K562 (cell line): Measurements from ENCODE around the gene PDGFA. TPM values are rescaled to one million over a fixed set of nuclear protein-coding genes. Genes with fewer than 3 reads are reported as not detected.

Experiments used
- ATAC-seq: fragments of 200-7000 bp; cut with Tn5 transposase; 3 replicates; pipeline ENCODE4 v1.9.1; 2020; ENCODE audit warnings: moderate library complexity
- BruUV-seq: library from RNA; stranded (reverse); fragments of 400-500 nt; replicated peaks from 2 replicates; lab custom pipeline; 2021; lab: Mats Ljungman, UMichigan
- CTCF ChIA-PET: fragments of 300-600 bp; formaldehyde crosslinking; extraction: SDS; loops from one replicate; lab custom pipeline; 2021; ENCODE audit warnings: low intra/inter-chr PET ratio; lab: Yijun Ruan, JAX
- POLR2A ChIA-PET: fragments of 300-600, 350-650 bp; sonication (Branson Sonifier 250); formaldehyde crosslinking; extraction: SDS; loops from one replicate; lab custom pipeline; 2021; ENCODE audit warnings: antibody characterized with exemption, inconsistent platforms; lab: Yijun Ruan, JAX
- DNase-seq, 4 experiments: peaks; one replicate each; pipeline versions ENCODE4 v3.0.0 to v3.0.0-alpha.2; 2011 to 2018; ENCODE audit warnings: low spot score in 3 of 4, mixed read lengths in 3 of 4; ENCODE audit errors: extremely low read depth in 1 of 4
- FAIRE-seq: peaks from 2 replicates; lab custom pipeline; 2011; peaks lifted over from hg19 to GRCh38; lab: Jason Lieb, UNC
- H2AFZ ChIP-seq: 2 replicates; pipeline ENCODE4 v1.6.0; 2011; ENCODE audit warnings: low read depth, low read length, control low read depth, inconsistent platforms
- H3K27ac ChIP-seq: fragments of 200-600 bp; 3 replicates; pipeline ENCODE4 v1.8.0; 2011; ENCODE audit warnings: low read depth, mild to moderate bottlenecking, control low read depth, inconsistent platforms, low read length, moderate library complexity, mixed read lengths; ENCODE audit errors: extremely low read depth
- H3K27me3 ChIP-seq, 2 experiments: fragments of 300-600 bp in 1 of 2; 2 replicates in 1 of 2; 3 replicates in 1 of 2; pipeline versions ENCODE4 v1.6.0 to v1.8.0; 2011; ENCODE audit warnings: inconsistent platforms in 2 of 2, low read length in 2 of 2, mild to moderate bottlenecking in 1 of 2, mixed read lengths in 1 of 2, moderate library complexity in 1 of 2; ENCODE audit not compliant: control insufficient read depth in 2 of 2, insufficient read depth in 2 of 2
- H3K36me3 ChIP-seq: fragments of 300-600 bp; 3 replicates; pipeline ENCODE4 v1.8.0; 2011; ENCODE audit warnings: mild to moderate bottlenecking, low read length, inconsistent platforms; ENCODE audit not compliant: control insufficient read depth, insufficient read depth
- H3K4me1 ChIP-seq, 2 experiments: fragments of 200-600 bp in 1 of 2; replicated peaks in 1 of 2; 2 replicates in 1 of 2; 3 replicates in 1 of 2; pipeline versions ENCODE4 v1.5.1 to v1.8.0; 2011; ENCODE audit warnings: inconsistent platforms in 2 of 2, low read length in 2 of 2, mild to moderate bottlenecking in 1 of 2, mixed read lengths in 1 of 2, moderate library complexity in 1 of 2; ENCODE audit not compliant: control insufficient read depth in 2 of 2, insufficient read depth in 2 of 2
- H3K4me2 ChIP-seq: 2 replicates; pipeline ENCODE4 v1.6.1; 2011; ENCODE audit warnings: low read length, control low read depth, inconsistent platforms, mixed read lengths; ENCODE audit not compliant: insufficient read depth
- H3K4me3 ChIP-seq: fragments of 200-600 bp; sonication (generic), shearing (Covaris generic); 2 replicates; pipeline ENCODE4 v1.5.1; 2016; ENCODE audit warnings: control low read depth, inconsistent platforms
- H3K79me2 ChIP-seq: fragments of 200-600 bp; 3 replicates; pipeline ENCODE4 v1.8.0; 2011; ENCODE audit warnings: low read length, inconsistent platforms; ENCODE audit not compliant: control insufficient read depth, insufficient read depth
- H3K9ac ChIP-seq, 2 experiments: 2 replicates each; pipeline versions ENCODE4 v1.6.0 to v1.6.1; 2011; ENCODE audit warnings: low read depth in 2 of 2, low read length in 2 of 2, control low read depth in 1 of 2, inconsistent platforms in 1 of 2, mild to moderate bottlenecking in 1 of 2, mixed read lengths in 1 of 2; ENCODE audit not compliant: insufficient read depth in 1 of 2
- H3K9me1 ChIP-seq: one replicate; pipeline ENCODE4 v1.6.0; 2011; ENCODE audit warnings: inconsistent platforms, mild to moderate bottlenecking, low read length, moderate library complexity; ENCODE audit not compliant: control insufficient read depth, insufficient read depth
- H3K9me3 ChIP-seq: replicated peaks from 2 replicates; pipeline ENCODE4 v1.5.1; 2011; ENCODE audit warnings: low read depth, low read length, inconsistent platforms; ENCODE audit not compliant: control insufficient read depth, insufficient read depth
- H4K20me1 ChIP-seq: replicated peaks from 2 replicates; pipeline ENCODE4 v1.6.1; 2011; ENCODE audit warnings: low read length, inconsistent platforms, mixed read lengths; ENCODE audit not compliant: control insufficient read depth, insufficient read depth
- HMG20B ChIP-seq: fragments of 250-450 bp; sonication (Bioruptor Pico); IDR thresholded peaks from 2 replicates; pipeline ENCODE4 v1.5.0; 2021; ENCODE audit warnings: mild to moderate bottlenecking
- ZBTB33 ChIP-seq: sonication (generic); formaldehyde crosslinking; IDR thresholded peaks from 2 replicates; pipeline ENCODE4 v1.8.1; 2023; ENCODE audit warnings: mild to moderate bottlenecking, missing genetic modification reagents
- WGBS: fragments of 100-300 bp; shearing (Covaris generic); methylation state at CpG from one replicate; pipeline ENCODE4 v1.1.6; 2016; ENCODE audit warnings: low coverage, mixed read lengths; ENCODE audit not compliant: insufficient coverage; ENCODE audit errors: missing lambda C conversion rate; 5-methylcytosine and 5-hydroxymethylcytosine counted together
- in situ Hi-C: fragments of 300-500 bp; cut with MboI; formaldehyde crosslinking; loops from 4 replicates; pipeline ENCODE4 v1.15.0; 2018; ENCODE audit warnings: inconsistent platforms, mixed read lengths
- intact Hi-C: fragments of 100-400 bp; cut with micrococcal nuclease; formaldehyde crosslinking; loops from 2 replicates; pipeline ENCODE4 v1.14.2; 2022
- polyA plus RNA-seq, 8 experiments: library from polyadenylated mRNA; depleted of rRNA in 4 of 8; stranded (reverse) in 5 of 8; unstranded in 3 of 8; fragments of >200 nt; fragmentation: Nextera tagmentation in 2 of 8; fragmentation: Illumina TruSeq in 1 of 8; extraction: Ambion mirVana in 2 of 8; extraction: Trizol in 1 of 8; gene quantifications; 2 replicates each; pipeline versions ENCODE4 v1.2.1 to v1.2.3, GENCODE V29; 2011 to 2014; ENCODE audit warnings: inconsistent platforms in 1 of 8, missing spikeins in 1 of 8
- total RNA-seq, 7 experiments: library from RNA; depleted of rRNA in 6 of 7; stranded (reverse); fragments of >200 nt in 6 of 7; fragmentation: Illumina TruSeq in 2 of 7; extraction: Trizol in 2 of 7; gene quantifications; 2 replicates each; pipeline versions ENCODE4 v1.2.1 to v1.2.3, GENCODE V29; 2011 to 2021; ENCODE audit warnings: low replicate concordance in 1 of 7

PDGFA gene
- total and polyA plus RNA-seq, 9 of the 15 experiments (the other 6 are each of a cell fraction or from before 2014, with no cell fraction given) = 2.5 to 10.2 (median 4.6) TPM

GRCh38 chr7:503575-504111 is 16.0 kb downstream of the PDGFA start:
- BruUV-seq = no TSS peak
- no peak; the same call in 2 of the 3 replicates for ATAC-seq
- intact Hi-C loops = no loop called here

More at GRCh38 chr7:503575-504111, 16.0 kb downstream of the PDGFA start:
- no peak for FAIRE-seq
- Histone ChIP-seq H3K4me1 (peaks cover 0 to 26% of the 10 kb centered on the region in 2 experiments; a peak in 2 of 5 replicates), H3K4me3 (no peak overlapping the region), H4K20me1 (no peaks in the 10 kb centered on the region), H3K9me1 (peaks cover 5% of the 10 kb centered on the region), H3K27ac (no peak overlapping the region), H3K4me2 (no peak overlapping the region), H3K27me3 (no peaks in the 10 kb centered on the region), H3K79me2 (no peaks in the 10 kb centered on the region), H3K9me3 (no peaks in the 10 kb centered on the region), H2AFZ (no peak overlapping the region), H3K9ac (no peak overlapping the region; a peak in 1 of 4 replicates), H3K36me3 (peaks cover 6% of the 10 kb centered on the region; the same call in 1 of the 3 replicates)
- in situ Hi-C loops = no loop called here
- WGBS = 54% methylated on average over 20 of the region's 20 CpGs
- POLR2A ChIA-PET = no interaction called here
- DNase-seq = no peak
- no peak for TF ChIP-seq HMG20B (CRISPR knock-in tag)
- TF ChIP-seq ZBTB33 = peak; percentile 47; the same call in 1 of the 2 replicates
- CTCF ChIA-PET = no interaction called here
